T-helper 1 cell (primary cell): ENCODE data around the gene PDGFD.
A peak's percentile ranks its signal among the peaks of the same experiment; 100 is the strongest.

Experiments used
- DNase-seq, 5 donors: peaks; one replicate each; pipeline ENCODE4 v3.0.0-alpha.2; 2012 to 2020

PDGFD gene

DNA sequence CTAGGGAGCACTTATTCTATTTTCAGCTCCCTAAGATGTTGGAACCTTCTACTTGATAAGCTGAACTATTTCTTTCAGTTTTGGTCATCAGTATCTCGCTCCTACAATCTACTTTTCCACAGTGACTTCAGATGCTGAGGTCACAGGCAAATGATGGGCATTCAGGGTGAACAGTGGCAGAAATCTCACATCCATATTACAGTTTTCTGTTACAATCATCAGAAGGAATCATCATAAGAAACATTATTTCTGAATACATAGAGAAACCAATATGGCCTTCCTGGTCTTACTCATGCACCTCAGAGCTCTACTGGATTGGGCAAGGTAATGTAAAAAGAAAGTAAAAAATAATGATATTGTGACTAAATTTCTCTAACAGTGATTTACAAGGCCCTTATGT, 166.9 kb downstream of the PDGFD start:
- DNase-seq = no peak

- DNase-seq = no peak
Measured at GRCh38 chr11:103995896-103996295, 168.1 kb downstream of the PDGFD start.

DNA sequence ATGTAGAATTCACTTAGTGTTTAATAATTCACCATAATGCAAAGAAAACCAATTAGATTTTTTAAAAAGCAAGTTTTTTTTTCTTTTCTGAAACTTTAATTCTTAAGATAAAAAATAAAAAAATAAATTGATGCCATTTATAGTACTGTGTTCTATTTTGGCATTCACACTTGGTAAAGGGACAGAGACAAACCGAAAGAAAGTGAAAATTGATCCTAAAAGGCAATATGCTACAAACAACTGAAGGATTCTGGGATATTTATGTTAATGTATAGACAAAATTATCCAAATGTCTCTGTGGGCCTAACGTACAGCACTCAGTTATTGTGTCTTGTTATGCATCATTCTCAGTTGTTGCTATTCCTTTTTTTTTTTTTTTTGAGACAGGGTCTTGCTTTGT, 169.4 kb downstream of the PDGFD start:
- DNase-seq = no peak

DNA sequence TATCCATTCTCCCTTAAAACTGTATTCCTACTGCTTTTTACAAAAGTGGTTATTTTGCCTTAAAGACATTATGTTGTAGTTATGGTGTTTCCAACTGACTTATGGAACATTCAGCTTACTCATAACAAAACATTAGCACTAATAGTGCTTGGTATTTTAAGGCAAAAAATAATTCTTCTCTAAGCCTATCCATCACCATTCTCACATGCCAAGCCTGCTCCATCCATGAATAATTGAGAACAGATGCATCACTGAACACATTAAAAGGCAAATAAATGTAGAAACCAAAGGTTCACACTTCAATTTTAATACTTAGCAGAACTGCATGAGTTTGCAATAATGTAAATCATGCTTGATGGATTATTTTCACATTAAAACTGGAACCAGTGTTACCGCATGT, 169.9 kb downstream of the PDGFD start:
- no peak for DNase-seq

DNA sequence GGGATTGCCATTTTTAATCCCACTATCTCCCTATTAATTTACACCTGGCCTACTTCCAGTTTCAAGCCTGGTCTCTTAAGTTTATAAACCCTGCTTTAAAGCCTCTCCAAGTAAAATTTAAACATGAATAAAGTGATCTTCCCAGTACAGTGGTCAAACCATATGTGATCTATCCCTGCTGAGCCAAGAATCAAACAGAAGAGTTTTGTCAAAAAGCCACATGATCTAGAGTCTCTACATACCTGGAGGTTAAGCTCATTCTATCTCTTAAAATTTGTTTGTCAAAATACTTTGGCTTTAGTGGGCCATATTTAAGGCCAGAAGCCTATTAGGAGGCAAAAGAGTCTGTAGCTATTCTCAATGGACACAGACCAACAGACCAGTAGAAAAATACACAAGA, 170.4 kb downstream of the PDGFD start:
- no peak for DNase-seq

- no peak for DNase-seq
Measured at GRCh38 chr11:103988595-103988969, 175.4 kb downstream of the PDGFD start.

- no peak for DNase-seq
Measured at GRCh38 chr11:103987629-103988594, 176.0 kb downstream of the PDGFD start.

GRCh38 chr11:103985041-103985440, 178.9 kb downstream of the PDGFD start:
- DNase-seq = no peak

DNA sequence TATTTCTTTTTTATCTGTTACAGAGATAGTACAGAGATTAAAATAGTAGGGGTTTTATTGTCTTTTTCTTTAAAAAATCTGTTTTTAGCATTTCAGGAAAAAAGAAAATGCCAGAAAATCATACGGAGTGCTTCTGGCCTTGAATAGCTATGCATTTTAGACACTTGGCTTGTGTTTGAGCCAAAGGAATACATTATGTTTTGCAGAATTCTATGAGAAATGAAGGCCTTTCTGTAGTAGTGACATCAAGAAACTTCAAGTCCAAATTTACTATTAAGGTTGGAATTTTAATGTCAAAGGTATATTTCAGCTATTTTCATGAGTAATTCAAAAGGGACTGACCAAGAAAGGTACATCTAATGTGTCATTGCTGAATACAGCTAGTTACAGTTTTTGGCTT, 183.8 kb downstream of the PDGFD start:
- no peak for DNase-seq

DNA sequence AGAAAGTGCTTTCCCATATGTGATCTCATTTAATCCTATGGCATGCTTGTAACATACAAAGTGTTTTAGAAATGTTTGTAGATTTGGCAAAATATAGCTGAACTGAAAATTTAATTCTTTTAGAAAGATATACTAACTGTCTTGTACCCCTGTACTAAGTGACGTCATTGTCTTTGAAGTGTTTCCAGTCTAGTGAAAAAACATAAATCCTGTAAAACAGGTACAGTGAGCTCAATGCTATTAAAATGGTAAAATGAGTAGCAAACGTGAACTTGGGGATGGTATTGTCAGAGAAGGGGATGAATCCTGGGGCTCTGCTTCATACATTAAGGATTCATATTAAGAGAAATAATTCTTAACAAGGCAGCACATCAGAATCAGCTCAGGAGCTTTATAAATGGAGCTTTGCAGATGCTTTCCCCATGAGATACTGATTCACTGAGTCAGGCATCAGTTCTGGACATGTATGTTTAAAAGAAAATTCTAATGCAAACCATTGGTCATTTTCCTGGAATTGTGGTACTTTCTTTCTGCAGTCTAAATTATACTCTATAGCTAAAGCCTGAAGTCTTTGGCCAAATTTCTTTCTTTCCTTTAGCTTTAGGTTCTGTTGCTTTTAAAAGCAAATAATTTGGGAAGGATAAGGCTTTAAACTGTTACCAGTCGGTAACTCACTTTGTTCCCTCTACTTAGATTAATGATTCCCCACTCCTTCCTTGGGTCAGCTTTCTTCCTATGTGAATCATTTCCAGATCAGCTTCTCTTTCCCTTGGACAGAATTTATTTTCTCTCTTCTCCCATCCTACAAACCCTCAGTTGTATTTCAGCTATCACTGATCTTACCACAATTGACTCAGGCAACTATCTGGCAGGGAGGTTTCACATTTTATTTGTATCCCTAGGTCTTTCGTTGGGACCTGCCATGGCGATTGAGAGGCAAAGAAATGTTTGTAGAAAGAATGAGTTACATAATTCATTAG, 185.0 kb downstream of the PDGFD start:
- DNase-seq = no peak

DNA sequence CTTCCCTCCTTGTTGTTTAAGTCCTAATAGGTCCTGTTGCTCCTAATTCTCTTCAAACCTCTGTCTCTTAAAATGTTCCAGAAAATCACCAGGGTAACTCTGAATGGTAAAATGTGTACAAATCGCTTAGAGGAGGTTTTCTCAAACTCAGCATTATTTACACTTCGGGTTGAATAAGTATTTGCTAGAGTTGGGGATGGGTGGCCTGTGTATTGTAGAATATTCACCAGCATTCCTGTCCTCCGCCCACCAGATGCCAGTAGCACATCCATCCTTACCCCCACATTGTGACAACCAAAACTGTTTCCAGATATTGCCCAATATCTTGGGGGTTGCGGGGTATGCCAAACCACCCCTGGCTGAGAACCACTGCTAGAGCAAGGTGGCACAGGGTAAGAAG, 191.9 kb downstream of the PDGFD start:
- DNase-seq = no peak

DNA sequence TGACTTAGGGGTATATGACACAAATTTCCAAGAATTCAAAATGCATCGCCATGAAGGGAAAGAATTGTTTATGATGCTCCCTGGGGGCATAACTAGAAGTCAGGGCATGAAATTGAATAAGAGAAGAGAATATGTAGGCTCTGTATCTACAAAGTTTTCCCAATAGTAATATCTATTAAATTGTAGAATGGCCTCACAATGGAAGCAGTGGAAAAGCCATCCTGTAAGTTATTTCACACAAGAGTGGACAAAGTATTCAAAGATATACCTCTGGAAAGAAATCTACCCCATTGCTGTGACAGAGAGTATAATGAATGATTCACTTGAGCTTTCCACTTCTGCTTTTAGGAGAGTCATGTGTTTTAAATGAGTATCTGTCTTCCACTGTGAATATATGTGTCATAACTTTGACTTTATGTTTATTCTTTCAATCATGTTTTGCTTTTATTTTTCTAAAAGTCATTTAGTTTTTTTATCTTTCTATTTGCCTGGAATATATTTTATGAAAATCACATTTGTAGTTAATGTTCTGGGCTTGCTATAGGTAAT, 193.2 kb downstream of the PDGFD start:
- no peak for DNase-seq

DNA sequence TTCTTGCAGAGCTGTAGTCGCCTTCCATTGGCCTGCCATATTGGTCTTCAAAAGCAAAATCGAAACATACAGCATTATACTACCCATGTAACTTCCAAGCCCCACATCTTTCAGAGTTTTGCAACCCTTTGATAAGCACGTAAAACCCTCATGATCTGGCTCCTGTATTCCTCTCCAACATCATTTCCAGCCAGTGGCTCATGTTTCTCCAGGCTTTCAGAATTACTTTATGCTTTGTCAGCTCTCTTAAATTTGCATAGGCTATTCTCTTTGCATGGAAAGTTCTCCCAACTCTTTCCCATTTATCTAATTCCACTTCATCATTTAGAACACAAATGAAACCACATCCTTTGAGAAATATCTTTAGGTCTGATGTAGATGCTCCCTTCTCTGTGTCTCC, 195.3 kb downstream of the PDGFD start:
- no peak for DNase-seq

- DNase-seq = no peak
Measured at GRCh38 chr11:103967985-103968384, 196.0 kb downstream of the PDGFD start.

DNA sequence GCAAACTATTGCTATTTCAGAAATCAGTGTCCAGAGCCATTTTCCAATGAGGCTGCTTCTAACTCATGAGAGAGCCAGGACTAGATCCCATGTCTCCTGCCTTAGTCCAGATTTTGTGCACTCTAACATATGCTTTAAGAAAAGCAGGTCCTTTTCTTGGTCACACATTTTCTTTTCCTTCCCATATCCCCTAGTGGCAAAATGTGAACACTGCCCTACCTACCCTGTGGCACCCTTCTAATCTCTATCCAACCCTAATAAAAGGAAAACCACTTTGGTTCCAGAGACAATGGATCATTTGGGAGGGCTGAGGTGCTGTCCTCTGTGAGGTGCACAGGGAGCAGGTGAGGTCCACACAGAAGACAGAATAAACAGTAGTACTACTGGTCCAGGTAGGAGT, 199.6 kb downstream of the PDGFD start:
- no peak for DNase-seq

DNA sequence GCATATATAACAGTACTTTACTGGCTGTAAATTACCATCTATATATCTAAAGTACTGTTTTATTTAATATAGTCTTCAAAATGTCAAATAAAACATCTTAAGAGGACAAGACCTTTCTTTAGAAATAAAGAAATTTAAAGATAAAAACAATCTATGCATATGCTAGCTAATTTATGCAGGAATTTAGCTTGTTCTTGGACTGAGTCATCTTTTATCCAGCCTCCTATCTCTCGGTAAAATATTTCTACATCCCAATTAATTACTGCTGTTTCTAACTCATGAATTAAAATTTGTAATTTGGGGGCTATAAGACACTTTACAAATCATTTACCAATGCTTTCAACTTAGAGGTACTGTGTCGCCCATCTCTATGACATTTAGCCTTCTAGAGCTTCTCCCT, 200.3 kb downstream of the PDGFD start:
- DNase-seq = no peak

- no peak for DNase-seq
Measured at GRCh38 chr11:103961010-103961409, 202.9 kb downstream of the PDGFD start.

GRCh38 chr11:103960108-103960507, 203.8 kb downstream of the PDGFD start:
- no peak for DNase-seq

- peak in 1 of 5 donors; percentile 7 for DNase-seq
Measured at GRCh38 chr11:103959279-103959942, 204.5 kb downstream of the PDGFD start.

DNA sequence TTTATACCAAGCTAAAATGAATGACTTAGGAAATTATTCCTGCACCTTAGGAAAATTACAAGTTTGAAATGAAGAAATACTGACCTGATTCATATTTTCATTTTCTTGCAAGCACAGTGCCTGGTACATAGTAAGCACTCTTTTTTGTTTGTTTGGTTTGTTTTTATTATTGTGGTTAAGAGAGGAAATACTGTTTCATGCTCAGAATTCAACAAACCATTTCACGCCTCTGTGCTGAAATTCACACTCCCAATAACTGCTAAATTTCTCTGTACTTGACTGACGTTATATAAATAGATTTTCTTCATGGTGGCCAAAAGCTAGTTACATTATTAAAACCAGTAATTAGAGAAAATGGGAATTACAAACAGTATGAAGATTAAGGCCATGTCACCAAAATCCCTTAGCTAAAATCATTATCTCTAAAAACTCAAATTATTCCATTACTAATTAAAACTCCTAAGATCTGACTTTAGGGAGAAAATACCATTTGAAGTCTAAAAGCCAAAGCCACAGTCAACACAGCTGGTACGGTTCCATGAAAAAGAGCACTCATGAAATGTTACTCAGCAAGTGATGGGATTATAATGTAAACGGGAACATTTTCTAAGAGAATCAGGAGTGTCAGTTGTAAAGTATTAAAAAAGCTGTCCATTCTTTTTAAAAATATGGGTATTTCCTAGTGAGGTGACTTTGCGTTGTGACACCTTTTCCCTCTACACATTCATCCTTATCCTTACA, 205.3 kb downstream of the PDGFD start:
- DNase-seq = no peak

DNA sequence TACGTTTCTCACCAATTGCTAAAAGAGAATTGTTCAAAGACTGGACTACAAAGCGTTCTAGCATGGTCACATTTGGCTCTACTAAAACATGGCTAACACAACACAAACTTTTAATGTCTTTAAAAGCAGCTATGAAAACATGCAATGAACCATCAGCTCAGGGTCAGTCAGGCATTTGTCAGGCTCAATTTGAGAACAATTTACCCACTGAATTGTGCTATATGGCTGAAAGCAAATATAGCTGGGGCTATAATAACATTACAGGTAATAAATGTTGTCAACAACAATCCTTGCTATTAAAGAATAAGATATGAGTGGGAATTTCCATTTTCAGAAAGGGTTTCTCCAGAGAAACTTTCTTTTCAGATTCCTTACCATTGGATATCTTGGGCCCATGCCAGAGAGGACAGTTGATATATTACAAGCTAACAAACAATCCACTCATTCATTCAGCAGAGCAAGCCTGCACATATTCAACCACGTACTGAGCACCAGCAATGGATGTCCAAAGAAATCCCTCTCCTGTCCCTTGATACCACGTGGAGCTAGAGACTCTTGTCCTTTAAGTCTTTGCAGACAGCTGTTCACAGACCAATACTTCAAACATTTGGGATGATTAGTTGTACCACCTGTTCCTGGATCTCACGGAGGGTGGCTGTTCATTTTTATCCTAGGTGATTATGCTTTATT, 210.0 kb downstream of the PDGFD start:
- no peak for DNase-seq
